DOHH2 (cell line): ENCODE measurements around the gene CORO2B.

ENCODE experiments used
- H3F3A ChIP-seq: fragments of 200-600 bp; sonication (generic), shearing (Covaris generic); 2 replicates; pipeline ENCODE4 v1.6.0; 2016; ENCODE audit warnings: antibody characterized with exemption, mild to moderate bottlenecking; ENCODE audit not compliant: control insufficient read depth, insufficient read depth
- H3K27ac ChIP-seq: fragments of 200-600 bp; sonication (generic); 2 replicates; pipeline ENCODE4 v1.5.1; 2014; ENCODE audit warnings: low read depth, mild to moderate bottlenecking, low read length, moderate library complexity
- H3K27me3 ChIP-seq: fragments of 200-600 bp; sonication (generic); 2 replicates; pipeline ENCODE4 v1.6.1; 2014; ENCODE audit warnings: mild to moderate bottlenecking, low read length, mixed read lengths; ENCODE audit not compliant: control insufficient read depth
- H3K36me3 ChIP-seq: fragments of 200-600 bp; sonication (generic); 2 replicates; pipeline ENCODE4 v1.6.1; 2014; ENCODE audit warnings: mild to moderate bottlenecking, low read length, moderate library complexity, mixed read lengths; ENCODE audit not compliant: control insufficient read depth
- H3K4me1 ChIP-seq: fragments of 200-600 bp; sonication (generic); 2 replicates; pipeline ENCODE4 v1.6.1; 2014; ENCODE audit warnings: mild to moderate bottlenecking, low read length, mixed read lengths; ENCODE audit not compliant: control insufficient read depth
- H3K4me2 ChIP-seq: fragments of 200-600 bp; sonication (generic); 2 replicates; pipeline ENCODE4 v1.6.0; 2014; ENCODE audit warnings: mild to moderate bottlenecking, low read length, moderate library complexity
- H3K4me3 ChIP-seq: fragments of 200-600 bp; sonication (generic); 2 replicates; pipeline ENCODE4 v1.5.1; 2014; ENCODE audit warnings: mild to moderate bottlenecking, low read length, mixed read lengths
- H3K79me2 ChIP-seq: fragments of 200-600 bp; sonication (generic); 2 replicates; pipeline ENCODE4 v1.6.1; 2014; ENCODE audit warnings: mild to moderate bottlenecking, low read length, mixed read lengths; ENCODE audit not compliant: control insufficient read depth
- H3K9me2 ChIP-seq: fragments of 200-600 bp; sonication (generic); replicated peaks from 2 replicates; pipeline ENCODE4 v1.6.1; 2014; ENCODE audit warnings: mild to moderate bottlenecking, low read length, mixed read lengths; ENCODE audit not compliant: control insufficient read depth
- H3K9me3 ChIP-seq: fragments of 200-600 bp; sonication (generic); 2 replicates; pipeline ENCODE4 v1.6.1; 2014; ENCODE audit warnings: antibody characterized with exemption, low read length, mixed read lengths; ENCODE audit not compliant: control insufficient read depth, insufficient read depth
- H4K20me1 ChIP-seq: fragments of 200-600 bp; sonication (generic); 2 replicates; pipeline ENCODE4 v1.6.0; 2014; ENCODE audit warnings: low read depth, mild to moderate bottlenecking, antibody characterized with exemption, low read length, moderate library complexity; ENCODE audit not compliant: control insufficient read depth, insufficient read depth
- CTCF ChIP-seq: fragments of 200-600 bp; sonication (generic); IDR thresholded peaks from one replicate; pipeline ENCODE4 v1.5.1; 2014; ENCODE audit warnings: antibody characterized with exemption, mild to moderate bottlenecking, low read depth, low read length; ENCODE audit not compliant: poor library complexity, severe bottlenecking
- EZH2phosphoT487 ChIP-seq: fragments of 200-600 bp; sonication (generic); IDR thresholded peaks from 2 replicates; pipeline ENCODE4 v1.6.1; 2017; ENCODE audit warnings: borderline replicate concordance, mild to moderate bottlenecking, antibody characterized with exemption, low read length, moderate library complexity, mixed read lengths

The CORO2B gene

GRCh38 chr15:68560501-68561113 lies 18.2 kb upstream of the CORO2B start:
- TF ChIP-seq EZH2phosphoT487 (no peak), CTCF (no peak)

GRCh38 chr15:68561171-68561900 lies 17.5 kb upstream of the CORO2B start:
- H3K9me2 ChIP-seq = no peaks in the 10 kb centered on the region
- no peak overlapping the region for H3K4me2 ChIP-seq
- H3K27me3 ChIP-seq = peaks cover 61% of the 10 kb centered on the region
- H3K79me2 ChIP-seq = no peaks in the 10 kb centered on the region
- no peaks in the 10 kb centered on the region for H3F3A ChIP-seq
- H3K4me1 ChIP-seq = peaks cover 18% of the 10 kb centered on the region
- no peaks in the 10 kb centered on the region for H3K36me3 ChIP-seq
- no peaks in the 10 kb centered on the region for H4K20me1 ChIP-seq
- no peaks in the 10 kb centered on the region for H3K9me3 ChIP-seq
- TF ChIP-seq EZH2phosphoT487 = no peak
- TF ChIP-seq CTCF = no peak
- no peak overlapping the region for H3K27ac ChIP-seq
- no peak overlapping the region for H3K4me3 ChIP-seq

More at GRCh38 chr15:68560501-68561113, 18.2 kb upstream of the CORO2B start:
- Histone ChIP-seq H3K4me2 (no peak overlapping the region), H3K36me3 (no peaks in the 10 kb centered on the region), H3K4me3 (no peak overlapping the region), H3F3A (no peaks in the 10 kb centered on the region), H3K9me2 (no peaks in the 10 kb centered on the region), H4K20me1 (no peaks in the 10 kb centered on the region), H3K27ac (no peak overlapping the region), H3K9me3 (no peaks in the 10 kb centered on the region), H3K79me2 (no peaks in the 10 kb centered on the region), H3K4me1 (peaks cover 18% of the 10 kb centered on the region), H3K27me3 (peaks cover 60% of the 10 kb centered on the region)

GRCh38 chr15:68561901-68562300 lies 16.9 kb upstream of the CORO2B start:
- Histone ChIP-seq H3K9me3 (no peaks in the 10 kb centered on the region), H4K20me1 (no peaks in the 10 kb centered on the region)

More at GRCh38 chr15:68561901-68562300, 16.9 kb upstream of the CORO2B start:
- Histone ChIP-seq H3K36me3 (no peaks in the 10 kb centered on the region), H3F3A (no peaks in the 10 kb centered on the region), H3K79me2 (no peaks in the 10 kb centered on the region), H3K4me1 (peaks cover 18% of the 10 kb centered on the region), H3K27ac (no peak overlapping the region), H3K4me2 (no peak overlapping the region), H3K27me3 (peaks cover 59% of the 10 kb centered on the region), H3K4me3 (no peak overlapping the region), H3K9me2 (no peaks in the 10 kb centered on the region)
- TF ChIP-seq EZH2phosphoT487 = no peak
- no peak for TF ChIP-seq CTCF
